Measurements from ENCODE around the gene SUPT3H. TPM values are rescaled to one million over a fixed set of nuclear protein-coding genes. Genes with fewer than 3 reads are reported as not detected.

The SUPT3H gene
- total and polyA plus RNA-seq, 9 donors = 10.3 to 23.1 (median 16.2) TPM

DNA sequence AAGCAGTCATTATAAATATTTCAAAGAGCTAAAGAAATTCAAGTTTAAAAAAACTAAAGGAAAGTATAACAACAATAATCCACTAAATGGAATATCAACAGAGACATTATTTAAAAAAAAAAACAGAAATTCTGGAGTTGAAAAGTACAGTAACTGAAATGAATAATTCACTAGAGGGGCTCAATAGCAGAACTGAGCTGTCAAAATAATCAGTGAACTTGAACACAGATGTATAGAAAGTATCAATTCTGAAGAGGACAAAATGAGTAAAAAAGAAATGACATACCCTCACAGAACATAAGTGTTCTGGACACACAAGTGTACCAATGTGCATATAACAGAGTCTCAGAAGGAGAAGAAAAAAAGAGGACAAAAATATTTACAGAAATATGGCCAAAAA is 241.2 kb downstream of the SUPT3H start:
- H3K4me1 ChIP-seq (ENCODE audit: insufficient read depth) = no peaks in the 10 kb centered on the region
- H3K9me3 ChIP-seq = no peaks in the 10 kb centered on the region
- DNase-seq = no peak
- no peaks in the 10 kb centered on the region for H3K27me3 ChIP-seq
- H3K27ac ChIP-seq = no peak overlapping the region
- TF ChIP-seq POLR2A (IDR thresholded peaks at IDR 0.05) = no peak
- TF ChIP-seq, protein P1, sequence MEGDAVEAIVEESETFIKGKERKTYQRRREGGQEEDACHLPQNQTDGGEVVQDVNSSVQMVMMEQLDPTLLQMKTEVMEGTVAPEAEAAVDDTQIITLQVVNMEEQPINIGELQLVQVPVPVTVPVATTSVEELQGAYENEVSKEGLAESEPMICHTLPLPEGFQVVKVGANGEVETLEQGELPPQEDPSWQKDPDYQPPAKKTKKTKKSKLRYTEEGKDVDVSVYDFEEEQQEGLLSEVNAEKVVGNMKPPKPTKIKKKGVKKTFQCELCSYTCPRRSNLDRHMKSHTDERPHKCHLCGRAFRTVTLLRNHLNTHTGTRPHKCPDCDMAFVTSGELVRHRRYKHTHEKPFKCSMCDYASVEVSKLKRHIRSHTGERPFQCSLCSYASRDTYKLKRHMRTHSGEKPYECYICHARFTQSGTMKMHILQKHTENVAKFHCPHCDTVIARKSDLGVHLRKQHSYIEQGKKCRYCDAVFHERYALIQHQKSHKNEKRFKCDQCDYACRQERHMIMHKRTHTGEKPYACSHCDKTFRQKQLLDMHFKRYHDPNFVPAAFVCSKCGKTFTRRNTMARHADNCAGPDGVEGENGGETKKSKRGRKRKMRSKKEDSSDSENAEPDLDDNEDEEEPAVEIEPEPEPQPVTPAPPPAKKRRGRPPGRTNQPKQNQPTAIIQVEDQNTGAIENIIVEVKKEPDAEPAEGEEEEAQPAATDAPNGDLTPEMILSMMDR (IDR thresholded peaks at IDR 0.05) = no peak
- no peak for TF ChIP-seq EP300 (IDR thresholded peaks at IDR 0.05)
- no peak overlapping the region for H3K4me3 ChIP-seq
- intact Hi-C loops (cut with DNase I) = no loop called here
- no peaks in the 10 kb centered on the region for H3K36me3 ChIP-seq

DNA sequence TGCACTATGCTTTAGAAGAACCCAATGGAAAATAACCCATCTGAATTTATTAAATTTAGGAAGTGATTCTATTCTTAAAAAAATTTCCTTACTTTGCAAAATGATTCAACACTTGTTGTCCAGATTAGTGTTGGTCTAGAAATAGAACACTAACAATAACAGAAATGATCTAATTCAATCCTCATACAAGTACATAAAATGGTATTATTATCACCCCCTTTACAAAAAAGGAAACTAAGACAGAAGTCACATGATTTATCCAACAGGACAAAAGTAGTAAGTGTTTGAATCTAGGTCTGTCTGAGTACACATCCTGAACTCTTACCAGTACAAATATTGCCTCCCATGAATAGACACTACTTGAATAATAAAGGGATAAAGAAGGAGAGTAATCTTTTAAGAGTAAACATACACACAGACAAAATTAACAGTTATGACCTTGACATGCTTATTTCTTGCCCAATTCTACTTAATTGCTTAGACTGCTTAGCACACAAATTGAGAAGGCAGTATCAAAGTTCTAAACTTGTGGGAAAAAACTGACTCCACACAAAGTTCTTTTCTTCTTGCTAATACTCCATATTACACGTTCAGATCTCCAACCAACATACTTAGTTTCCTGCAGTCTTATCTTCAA is 245.0 kb downstream of the SUPT3H start:
- no peaks in the 10 kb centered on the region for H3K36me3 ChIP-seq
- no peaks in the 10 kb centered on the region for H3K27me3 ChIP-seq
- TF ChIP-seq, protein P1 (IDR thresholded peaks at IDR 0.05) = no peak
- TF ChIP-seq POLR2A (IDR thresholded peaks at IDR 0.05) = no peak
- no peak for TF ChIP-seq EP300 (IDR thresholded peaks at IDR 0.05)
- H3K27ac ChIP-seq = no peak overlapping the region
- H3K9me3 ChIP-seq = no peaks in the 10 kb centered on the region
- no peak for DNase-seq
- no peaks in the 10 kb centered on the region for H3K4me1 ChIP-seq (ENCODE audit: insufficient read depth)
- intact Hi-C loops (cut with DNase I) = no loop called here
- WGBS, 3 donors = 5 to 23% (median 19%) methylated on average over 1 of the region's 1 CpG
- H3K4me3 ChIP-seq = no peak overlapping the region

DNA sequence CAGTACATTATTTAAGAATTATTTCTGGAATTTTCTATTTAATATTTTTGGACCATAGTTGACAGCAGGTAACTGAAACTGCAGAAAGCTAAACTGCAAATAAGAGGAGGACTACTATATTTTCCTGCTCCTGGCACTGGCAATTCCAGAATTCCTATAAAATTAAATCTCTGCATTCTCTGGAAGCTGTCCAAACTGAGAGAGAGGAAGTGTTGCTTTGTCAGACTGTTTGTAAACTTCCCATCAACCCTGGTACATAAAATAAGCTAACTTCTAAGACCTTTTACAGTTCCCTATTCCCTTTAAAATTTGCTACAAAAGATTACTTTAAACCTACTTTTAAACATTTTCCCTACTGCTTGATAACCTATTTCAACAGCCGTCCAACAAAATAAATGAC is 245.7 kb downstream of the SUPT3H start:
- no peaks in the 10 kb centered on the region for H3K4me1 ChIP-seq (ENCODE audit: insufficient read depth)
- 54 to 77% (median 67%) methylated on average over 1 of the region's 1 CpG for WGBS, 3 donors
- no peaks in the 10 kb centered on the region for H3K9me3 ChIP-seq
- intact Hi-C loops (cut with DNase I) = no loop called here
- no peaks in the 10 kb centered on the region for H3K36me3 ChIP-seq
- no peaks in the 10 kb centered on the region for H3K27me3 ChIP-seq
- no peak for DNase-seq
- TF ChIP-seq, protein P1 (IDR thresholded peaks at IDR 0.05) = no peak
- TF ChIP-seq POLR2A (IDR thresholded peaks at IDR 0.05) = no peak
- H3K4me3 ChIP-seq = no peak overlapping the region
- H3K27ac ChIP-seq = no peak overlapping the region

DNA sequence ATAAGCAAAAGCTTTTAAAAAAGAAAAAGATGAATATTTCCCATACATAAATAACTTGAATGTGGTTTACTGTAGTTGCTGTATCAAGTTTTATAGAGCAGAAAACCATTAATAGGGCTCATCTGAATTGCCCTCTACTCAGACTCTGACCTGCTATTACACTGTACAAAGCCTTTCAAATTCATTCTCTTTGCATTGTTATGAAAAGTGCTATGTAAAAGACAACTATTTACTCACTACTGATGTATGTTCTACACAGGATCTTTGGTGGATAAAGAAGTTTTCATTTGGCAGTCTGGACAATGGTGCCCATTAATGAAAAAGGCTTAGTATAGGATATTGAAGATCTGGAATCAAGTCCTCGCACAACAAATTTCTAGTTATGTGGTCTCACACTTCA is 248.7 kb downstream of the SUPT3H start:
- 96 to 98% (median 96%) methylated on average over 1 of the region's 1 CpG for WGBS, 3 donors
- Histone ChIP-seq H3K27ac (no peak overlapping the region), H3K4me1 (ENCODE audit: insufficient read depth) (no peaks in the 10 kb centered on the region), H3K9me3 (no peaks in the 10 kb centered on the region), H3K27me3 (no peaks in the 10 kb centered on the region), H3K36me3 (no peaks in the 10 kb centered on the region), H3K4me3 (no peak overlapping the region)
- intact Hi-C loops (cut with DNase I) = no loop called here
- DNase-seq = no peak
- TF ChIP-seq POLR2A (IDR thresholded peaks at IDR 0.05) (no peak), EP300 (IDR thresholded peaks at IDR 0.05) (no peak)
- TF ChIP-seq, protein P1 (IDR thresholded peaks at IDR 0.05) = no peak

Data from ovary (tissue), 9 donors.